Erythroblast (primary cell): ENCODE data around the gene UBE2I.

ENCODE experiments used
- GATA1 ChIP-seq: IDR thresholded peaks from 2 replicates; pipeline ENCODE4 v1.6.1; 2011; ENCODE audit warnings: low read depth, mild to moderate bottlenecking, control low read depth, low read length, moderate library complexity
- POLR2A ChIP-seq: IDR thresholded peaks from 2 replicates; pipeline ENCODE4 v1.6.1; 2011; ENCODE audit warnings: mild to moderate bottlenecking, low read length

- no peak for TF ChIP-seq POLR2A
- TF ChIP-seq GATA1, result no peak
Measured at GRCh38 chr16:1320658-1321240, 11.3 kb downstream of the UBE2I start.
